Astrocyte (in vitro differentiated cells and primary cell): ENCODE measurements around the gene MRPL57. TPM values are rescaled to one million over a fixed set of nuclear protein-coding genes. Genes with fewer than 3 reads are reported as not detected.

Experiments
- DNase-seq: peaks from one replicate; pipeline ENCODE4 v3.0.0-alpha.2; 2010; ENCODE audit warnings: low read depth
- FAIRE-seq: peaks from 2 replicates; lab custom pipeline; 2011; peaks lifted over from hg19 to GRCh38; lab: Jason Lieb, UNC
- H2AFZ ChIP-seq: 2 replicates; pipeline ENCODE4 v1.6.0; 2012; ENCODE audit warnings: low read depth, low read length, inconsistent platforms
- H3K27ac ChIP-seq: 2 replicates; pipeline ENCODE4 v1.5.1; 2011; ENCODE audit warnings: low read depth, low read length, inconsistent platforms
- H3K27me3 ChIP-seq: 2 replicates; pipeline ENCODE4 v1.6.0; 2011; ENCODE audit warnings: low read length, inconsistent platforms; ENCODE audit not compliant: insufficient read depth
- H3K36me3 ChIP-seq: 2 replicates; pipeline ENCODE4 v1.5.1; 2011; ENCODE audit warnings: low read length, inconsistent platforms; ENCODE audit not compliant: insufficient read depth
- H3K4me1 ChIP-seq: 2 replicates; pipeline ENCODE4 v1.5.1; 2011; ENCODE audit warnings: low read length, inconsistent platforms; ENCODE audit not compliant: insufficient read depth
- H3K4me2 ChIP-seq: 2 replicates; pipeline ENCODE4 v1.6.0; 2012; ENCODE audit warnings: low read length, inconsistent platforms
- H3K4me3 ChIP-seq: 2 replicates; pipeline ENCODE4 v1.5.1; 2011; ENCODE audit warnings: low read depth, mild to moderate bottlenecking, low read length, inconsistent platforms; ENCODE audit not compliant: insufficient read depth
- H3K79me2 ChIP-seq: 2 replicates; pipeline ENCODE4 v1.6.0; 2012; ENCODE audit warnings: mild to moderate bottlenecking, low read length, inconsistent platforms; ENCODE audit not compliant: insufficient read depth
- H3K9ac ChIP-seq: 2 replicates; pipeline ENCODE4 v1.6.0; 2012; ENCODE audit warnings: mild to moderate bottlenecking, low read length, inconsistent platforms
- H3K9me3 ChIP-seq: 2 replicates; pipeline ENCODE4 v1.5.1; 2012; ENCODE audit warnings: low read depth, mild to moderate bottlenecking, low read length, inconsistent platforms; ENCODE audit not compliant: insufficient read depth
- H4K20me1 ChIP-seq: 2 replicates; pipeline ENCODE4 v1.6.0; 2012; ENCODE audit warnings: low read length, inconsistent platforms; ENCODE audit not compliant: insufficient read depth
- H3K27ac Mint-ChIP-seq: one replicate; pipeline ENCODE4 v1.8.0; 2021; ENCODE audit warnings: mild to moderate bottlenecking, mixed read lengths; ENCODE audit not compliant: unreplicated experiment
- H3K27me3 Mint-ChIP-seq: one replicate; pipeline ENCODE4 v1.8.0; 2021; ENCODE audit warnings: low read depth, mixed read lengths; ENCODE audit not compliant: unreplicated experiment
- H3K36me3 Mint-ChIP-seq: one replicate; pipeline ENCODE4 v1.8.0; 2021; ENCODE audit warnings: low read depth, mixed read lengths; ENCODE audit not compliant: unreplicated experiment
- H3K4me1 Mint-ChIP-seq: one replicate; pipeline ENCODE4 v1.8.0; 2021; ENCODE audit warnings: low read depth, mixed read lengths; ENCODE audit not compliant: unreplicated experiment
- H3K4me3 Mint-ChIP-seq: one replicate; pipeline ENCODE4 v1.8.0; 2021; ENCODE audit warnings: mild to moderate bottlenecking, moderate library complexity, mixed read lengths; ENCODE audit not compliant: unreplicated experiment
- H3K9me3 Mint-ChIP-seq: one replicate; pipeline ENCODE4 v1.8.0; 2021; ENCODE audit warnings: mild to moderate bottlenecking, mixed read lengths; ENCODE audit not compliant: unreplicated experiment
- EZH2 ChIP-seq: IDR thresholded peaks from 2 replicates; pipeline ENCODE4 v1.6.1; 2012; ENCODE audit warnings: mild to moderate bottlenecking, low read length, inconsistent platforms; ENCODE audit not compliant: insufficient read depth
- total RNA-seq: library from RNA; stranded (reverse); gene quantifications from 2 replicates; pipeline ENCODE4 v1.2.1, GENCODE V29; 2021
- TF ChIP-seq, protein P1 (sequence below): IDR thresholded peaks from 2 replicates; pipeline ENCODE4 v1.5.1; 2011; ENCODE audit warnings: low read depth, mild to moderate bottlenecking, inconsistent platforms, low read length, moderate library complexity; ENCODE audit not compliant: insufficient read depth

MRPL57 gene
- total RNA-seq, 1 donor from 2014 or later, result 14.2 TPM

- Histone ChIP-seq H3K9me3 (peaks cover 3% of the 10 kb centered on the region), H3K4me3 (no peak overlapping the region), H4K20me1 (no peaks in the 10 kb centered on the region), H3K4me1 (no peaks in the 10 kb centered on the region), H3K27ac (no peak overlapping the region), H3K4me2 (no peak overlapping the region), H3K36me3 (no peaks in the 10 kb centered on the region), H2AFZ (no peak overlapping the region), H3K27me3 (no peaks in the 10 kb centered on the region), H3K79me2 (no peaks in the 10 kb centered on the region), H3K9ac (no peak overlapping the region)
- TF ChIP-seq EZH2, result no peak
- TF ChIP-seq, protein P1, sequence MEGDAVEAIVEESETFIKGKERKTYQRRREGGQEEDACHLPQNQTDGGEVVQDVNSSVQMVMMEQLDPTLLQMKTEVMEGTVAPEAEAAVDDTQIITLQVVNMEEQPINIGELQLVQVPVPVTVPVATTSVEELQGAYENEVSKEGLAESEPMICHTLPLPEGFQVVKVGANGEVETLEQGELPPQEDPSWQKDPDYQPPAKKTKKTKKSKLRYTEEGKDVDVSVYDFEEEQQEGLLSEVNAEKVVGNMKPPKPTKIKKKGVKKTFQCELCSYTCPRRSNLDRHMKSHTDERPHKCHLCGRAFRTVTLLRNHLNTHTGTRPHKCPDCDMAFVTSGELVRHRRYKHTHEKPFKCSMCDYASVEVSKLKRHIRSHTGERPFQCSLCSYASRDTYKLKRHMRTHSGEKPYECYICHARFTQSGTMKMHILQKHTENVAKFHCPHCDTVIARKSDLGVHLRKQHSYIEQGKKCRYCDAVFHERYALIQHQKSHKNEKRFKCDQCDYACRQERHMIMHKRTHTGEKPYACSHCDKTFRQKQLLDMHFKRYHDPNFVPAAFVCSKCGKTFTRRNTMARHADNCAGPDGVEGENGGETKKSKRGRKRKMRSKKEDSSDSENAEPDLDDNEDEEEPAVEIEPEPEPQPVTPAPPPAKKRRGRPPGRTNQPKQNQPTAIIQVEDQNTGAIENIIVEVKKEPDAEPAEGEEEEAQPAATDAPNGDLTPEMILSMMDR, result no peak
- H3K4me1 Mint-ChIP-seq, result no peaks in the 10 kb centered on the region
- DNase-seq (no peak), FAIRE-seq (no peak)
- H3K9me3 Mint-ChIP-seq, result peaks cover 8% of the 10 kb centered on the region
- H3K27me3 Mint-ChIP-seq, result peaks cover 4% of the 10 kb centered on the region
- no peak overlapping the region for H3K4me3 Mint-ChIP-seq
- H3K36me3 Mint-ChIP-seq, result no peaks in the 10 kb centered on the region
- no peak overlapping the region for H3K27ac Mint-ChIP-seq
Measured at GRCh38 chr13:21221268-21221667, 44.8 kb downstream of the MRPL57 start.

DNA sequence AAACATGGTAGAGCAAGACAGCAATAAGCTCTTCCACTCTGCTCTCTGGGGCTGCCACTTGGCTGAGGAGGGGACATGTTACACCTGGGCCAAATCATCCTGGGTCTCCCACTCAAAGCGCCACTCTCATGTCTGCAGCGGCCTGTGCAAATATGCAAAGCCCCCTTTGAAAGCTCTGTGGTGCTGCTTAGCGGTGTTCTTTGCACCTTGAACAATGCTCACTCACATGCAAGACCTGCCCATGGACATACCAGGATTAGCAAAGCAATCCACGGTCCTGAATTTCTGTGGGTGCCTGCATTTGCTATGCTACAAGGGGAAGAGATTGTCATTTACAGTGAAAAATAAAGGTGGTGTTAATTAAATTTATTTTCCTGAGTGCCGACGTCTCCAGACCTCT lies 48.6 kb downstream of the MRPL57 start:
- Histone ChIP-seq H3K27me3 (no peaks in the 10 kb centered on the region), H4K20me1 (no peaks in the 10 kb centered on the region), H3K4me3 (no peak overlapping the region), H3K9me3 (peaks cover 3% of the 10 kb centered on the region), H3K9ac (no peak overlapping the region), H3K79me2 (no peaks in the 10 kb centered on the region), H3K4me2 (no peak overlapping the region), H3K27ac (no peak overlapping the region), H3K4me1 (no peaks in the 10 kb centered on the region), H3K36me3 (no peaks in the 10 kb centered on the region), H2AFZ (no peak overlapping the region)
- Mint-ChIP-seq H3K27me3 (peaks cover 3% of the 10 kb centered on the region), H3K9me3 (peaks cover 8% of the 10 kb centered on the region), H3K36me3 (no peaks in the 10 kb centered on the region), H3K4me1 (no peaks in the 10 kb centered on the region), H3K27ac (no peak overlapping the region), H3K4me3 (no peak overlapping the region)
- FAIRE-seq (no peak), DNase-seq (no peak)
- TF ChIP-seq, protein P1, result no peak
- TF ChIP-seq EZH2, result no peak

DNA sequence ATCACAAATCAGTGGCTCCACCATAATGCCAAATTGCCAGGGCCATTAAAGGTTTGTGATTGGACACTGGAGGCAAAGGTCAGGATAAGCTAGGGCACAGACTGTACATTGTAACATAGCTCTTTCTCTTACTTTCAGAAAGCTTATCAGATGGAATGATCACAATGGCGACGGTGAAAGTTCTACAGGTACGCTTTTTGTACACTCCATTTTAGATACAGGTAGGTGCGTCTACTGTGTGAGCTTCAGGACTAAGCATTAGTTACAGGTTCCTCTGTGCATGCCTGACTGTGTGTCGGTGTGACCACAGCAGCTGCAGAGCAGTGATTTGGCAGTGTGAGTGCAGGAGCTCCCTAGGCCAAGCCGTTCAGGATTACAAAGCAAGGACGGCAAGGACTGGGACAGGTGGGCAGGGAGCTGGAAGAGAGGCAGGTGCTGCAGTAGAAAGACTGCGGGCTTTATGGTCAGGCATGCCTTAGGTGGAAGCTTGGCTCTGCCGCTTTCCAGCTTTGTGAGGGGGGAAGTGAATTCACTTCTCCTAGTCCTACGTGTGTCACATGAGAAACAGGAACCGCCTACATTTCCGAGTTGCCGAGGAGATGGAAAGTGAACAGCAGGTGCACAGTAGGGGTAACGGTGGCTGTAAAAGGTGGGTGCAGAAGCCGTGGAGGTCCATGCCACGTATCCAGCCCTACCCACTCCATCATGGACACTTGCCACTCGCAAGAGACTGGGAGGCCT lies 49.6 kb downstream of the MRPL57 start:
- Histone ChIP-seq H3K79me2 (no peaks in the 10 kb centered on the region), H3K9me3 (peaks cover 3% of the 10 kb centered on the region), H3K36me3 (no peaks in the 10 kb centered on the region), H2AFZ (no peak overlapping the region), H3K4me1 (no peaks in the 10 kb centered on the region), H3K4me2 (no peak overlapping the region), H3K9ac (no peak overlapping the region), H3K27me3 (no peaks in the 10 kb centered on the region), H4K20me1 (no peaks in the 10 kb centered on the region), H3K27ac (no peak overlapping the region), H3K4me3 (no peak overlapping the region)
- DNase-seq (no peak), FAIRE-seq (no peak)
- Mint-ChIP-seq H3K9me3 (peaks cover 9% of the 10 kb centered on the region), H3K4me3 (no peak overlapping the region), H3K36me3 (no peaks in the 10 kb centered on the region), H3K4me1 (no peaks in the 10 kb centered on the region), H3K27ac (no peak overlapping the region), H3K27me3 (peaks cover 3% of the 10 kb centered on the region)
- TF ChIP-seq, protein P1, result no peak
- no peak for TF ChIP-seq EZH2
